Measurements from ENCODE around the gene PPM1N.
A peak's percentile ranks its signal among the peaks of the same experiment; 100 is the strongest.

PPM1N gene

GRCh38 chr19:45471111-45471930 lies 26.9 kb upstream of the PPM1N start:
- DNase-seq (ENCODE audit: low spot score): no peak

GRCh38 chr19:45471931-45472562 lies 26.2 kb upstream of the PPM1N start:
- DNase-seq (ENCODE audit: low spot score): no peak

GRCh38 chr19:45472563-45473366 lies 25.5 kb upstream of the PPM1N start:
- DNase-seq (ENCODE audit: low spot score): peak; percentile 38

GRCh38 chr19:45473367-45473681 lies 24.9 kb upstream of the PPM1N start:
- DNase-seq (ENCODE audit: low spot score): no peak

- DNase-seq (ENCODE audit: low spot score): no peak
Observed at GRCh38 chr19:45473682-45474605, 24.3 kb upstream of the PPM1N start.

GRCh38 chr19:45474606-45475521 lies 23.4 kb upstream of the PPM1N start:
- DNase-seq (ENCODE audit: low spot score): no peak

GRCh38 chr19:45475537-45476291 lies 22.5 kb upstream of the PPM1N start:
- DNase-seq (ENCODE audit: low spot score): no peak

GRCh38 chr19:45476304-45476703 lies 21.9 kb upstream of the PPM1N start:
- DNase-seq (ENCODE audit: low spot score): no peak

GRCh38 chr19:45477186-45477585 lies 21.1 kb upstream of the PPM1N start:
- no peak for DNase-seq (ENCODE audit: low spot score)

GRCh38 chr19:45477713-45478453 lies 20.4 kb upstream of the PPM1N start:
- DNase-seq (ENCODE audit: low spot score): no peak

GRCh38 chr19:45478454-45479238 lies 19.6 kb upstream of the PPM1N start:
- DNase-seq (ENCODE audit: low spot score): peak; percentile 80

- DNase-seq (ENCODE audit: low spot score): no peak
Observed at GRCh38 chr19:45483033-45483432, 15.2 kb upstream of the PPM1N start.

GRCh38 chr19:45484273-45484945 lies 13.8 kb upstream of the PPM1N start:
- DNase-seq (ENCODE audit: low spot score): peak; percentile 2

- DNase-seq (ENCODE audit: low spot score): peak; percentile 93
Observed at GRCh38 chr19:45485305-45486077, 12.8 kb upstream of the PPM1N start.

GRCh38 chr19:45488708-45489107 lies 9.5 kb upstream of the PPM1N start:
- no peak for DNase-seq (ENCODE audit: low spot score)

- DNase-seq (ENCODE audit: low spot score): no peak
Observed at GRCh38 chr19:45489216-45489855, 8.9 kb upstream of the PPM1N start.

Measured in D341Med (cell line).